PC-9 (cell line): Measurements from ENCODE around the gene SMIM43. TPM values are rescaled to one million over a fixed set of nuclear protein-coding genes. Genes with fewer than 3 reads are reported as not detected.

Experiments used
- BruUV-seq: library from RNA; stranded (reverse); fragments of 400-500 nt; replicated peaks from 2 replicates; lab custom pipeline; 2021; lab: Mats Ljungman, UMichigan
- CTCF ChIA-PET: fragments of 300-600 bp; sonication (Branson Sonifier 250); formaldehyde crosslinking; loops from one replicate; lab custom pipeline; 2022; ENCODE audit warnings: antibody characterized with exemption; lab: Charles Lee
- POLR2A ChIA-PET: fragments of 300-600 bp; sonication (Branson Sonifier 250); formaldehyde crosslinking; loops from one replicate; lab custom pipeline; 2022; ENCODE audit warnings: antibody characterized with exemption; ENCODE audit not compliant: unreplicated experiment; lab: Charles Lee
- DNase-seq, 2 experiments: peaks; one replicate each; pipeline versions ENCODE4 v3.0.0 to v3.0.0-alpha.2; 2015 to 2022; ENCODE audit warnings: mixed read lengths in 1 of 2
- H2AFZ ChIP-seq: fragments of 200-600 bp; sonication (generic); 2 replicates; pipeline ENCODE4 v1.8.1; 2017; ENCODE audit warnings: antibody characterized with exemption
- H3F3A ChIP-seq: fragments of 200-600 bp; sonication (generic); 2 replicates; pipeline ENCODE4 v1.8.1; 2017; ENCODE audit warnings: antibody characterized with exemption, mild to moderate bottlenecking, low read depth; ENCODE audit not compliant: insufficient read depth
- H3K27ac ChIP-seq: fragments of 200-600 bp; sonication (generic); 2 replicates; pipeline ENCODE4 v1.6.1; 2016; ENCODE audit warnings: mixed run types
- H3K27me3 ChIP-seq: fragments of 200-600 bp; sonication (generic); 2 replicates; pipeline ENCODE4 v1.6.1; 2016; ENCODE audit warnings: low read depth, mixed run types; ENCODE audit not compliant: insufficient read depth
- H3K36me3 ChIP-seq: fragments of 200-600 bp; sonication (generic); 2 replicates; pipeline ENCODE4 v1.6.1; 2016; ENCODE audit warnings: low read depth, mixed run types
- H3K4me1 ChIP-seq: fragments of 200-600 bp; sonication (generic); replicated peaks from 2 replicates; pipeline ENCODE4 v1.6.1; 2016; ENCODE audit warnings: mixed run types; ENCODE audit not compliant: insufficient read depth
- H3K4me2 ChIP-seq: fragments of 200-600 bp; sonication (generic); 2 replicates; pipeline ENCODE4 v1.6.1; 2017; ENCODE audit warnings: mixed run types
- H3K4me3 ChIP-seq: fragments of 200-600 bp; sonication (generic); 2 replicates; pipeline ENCODE4 v1.6.1; 2016; ENCODE audit warnings: mixed run types
- H3K79me2 ChIP-seq: fragments of 200-600 bp; sonication (generic); 2 replicates; pipeline ENCODE4 v1.6.1; 2017; ENCODE audit warnings: low read depth, mixed run types
- H3K9me2 ChIP-seq: fragments of 200-600 bp; sonication (generic); 2 replicates; pipeline ENCODE4 v1.8.1; 2017; ENCODE audit warnings: mild to moderate bottlenecking; ENCODE audit not compliant: insufficient read depth
- H3K9me3 ChIP-seq: fragments of 200-600 bp; sonication (generic); 2 replicates; pipeline ENCODE4 v1.8.1; 2016; ENCODE audit warnings: low read depth; ENCODE audit not compliant: insufficient read depth
- H4K20me1 ChIP-seq: fragments of 200-600 bp; sonication (generic); 2 replicates; pipeline ENCODE4 v1.8.1; 2017; ENCODE audit not compliant: insufficient read depth
- EZH2 ChIP-seq: fragments of 200-600 bp; sonication (generic); IDR thresholded peaks from 2 replicates; pipeline ENCODE4 v1.8.0; 2017; ENCODE audit warnings: antibody characterized with exemption, low read depth
- intact Hi-C: fragments of 100-400 bp; cut with micrococcal nuclease; formaldehyde crosslinking; loops from one replicate; pipeline ENCODE4 v1.10.0; 2022; ENCODE audit not compliant: unreplicated experiment
- total RNA-seq: library from RNA; stranded (reverse); gene quantifications from 2 replicates; pipeline ENCODE4 v1.2.3, GENCODE V29; 2021
- TF ChIP-seq, protein P1 (sequence below): fragments of 200-600 bp; sonication (generic); conservative IDR thresholded peaks from 2 replicates; pipeline ENCODE4 v1.6.1; 2017; ENCODE audit warnings: mixed run types, antibody characterized with exemption, mild to moderate bottlenecking, moderate library complexity

SMIM43 gene
- total RNA-seq, 1 experiment from 2014 or later = not detected

DNA sequence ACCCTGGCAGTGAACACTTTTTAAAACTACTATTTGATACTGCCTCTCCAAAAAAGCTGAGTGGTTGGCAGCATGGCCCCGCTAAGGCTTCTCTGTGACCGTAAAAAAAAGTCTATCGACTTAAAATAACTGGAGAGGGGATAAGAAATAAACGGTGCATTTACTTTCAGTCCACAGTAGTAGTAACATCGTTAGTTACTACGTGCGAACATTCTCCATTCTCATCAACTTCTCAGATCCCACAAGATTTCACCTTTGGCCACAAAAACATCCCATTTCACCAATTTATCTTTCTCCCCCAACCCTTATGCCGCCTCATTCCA is 35.6 kb upstream of the SMIM43 start:
- H3K9me3 ChIP-seq = no peaks in the 10 kb centered on the region
- TF ChIP-seq, protein P1, sequence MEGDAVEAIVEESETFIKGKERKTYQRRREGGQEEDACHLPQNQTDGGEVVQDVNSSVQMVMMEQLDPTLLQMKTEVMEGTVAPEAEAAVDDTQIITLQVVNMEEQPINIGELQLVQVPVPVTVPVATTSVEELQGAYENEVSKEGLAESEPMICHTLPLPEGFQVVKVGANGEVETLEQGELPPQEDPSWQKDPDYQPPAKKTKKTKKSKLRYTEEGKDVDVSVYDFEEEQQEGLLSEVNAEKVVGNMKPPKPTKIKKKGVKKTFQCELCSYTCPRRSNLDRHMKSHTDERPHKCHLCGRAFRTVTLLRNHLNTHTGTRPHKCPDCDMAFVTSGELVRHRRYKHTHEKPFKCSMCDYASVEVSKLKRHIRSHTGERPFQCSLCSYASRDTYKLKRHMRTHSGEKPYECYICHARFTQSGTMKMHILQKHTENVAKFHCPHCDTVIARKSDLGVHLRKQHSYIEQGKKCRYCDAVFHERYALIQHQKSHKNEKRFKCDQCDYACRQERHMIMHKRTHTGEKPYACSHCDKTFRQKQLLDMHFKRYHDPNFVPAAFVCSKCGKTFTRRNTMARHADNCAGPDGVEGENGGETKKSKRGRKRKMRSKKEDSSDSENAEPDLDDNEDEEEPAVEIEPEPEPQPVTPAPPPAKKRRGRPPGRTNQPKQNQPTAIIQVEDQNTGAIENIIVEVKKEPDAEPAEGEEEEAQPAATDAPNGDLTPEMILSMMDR = no peak
- no peak for TF ChIP-seq EZH2
- DNase-seq = no peak
- H3K9me2 ChIP-seq = no peaks in the 10 kb centered on the region
- POLR2A ChIA-PET = no interaction called here
- H3F3A ChIP-seq = no peaks in the 10 kb centered on the region
- H3K27me3 ChIP-seq = no peaks in the 10 kb centered on the region
- CTCF ChIA-PET = no interaction called here
- intact Hi-C loops = loop anchor here (5.0 kb wide), 1 partner anchor 103 kb away; the partner anchor contains the start of gene ANXA5
- H4K20me1 ChIP-seq = no peaks in the 10 kb centered on the region
- peak overlapping the region; percentile 99 for H2AFZ ChIP-seq
- H3K79me2 ChIP-seq = peaks cover 19% of the 10 kb centered on the region
- peaks cover 18% of the 10 kb centered on the region for H3K4me1 ChIP-seq
- peak overlapping the region; percentile 62 for H3K27ac ChIP-seq
- peak overlapping the region; percentile 87 for H3K4me3 ChIP-seq
- H3K36me3 ChIP-seq = peaks cover 14% of the 10 kb centered on the region; the same call in 1 of the 2 replicates
- H3K4me2 ChIP-seq = peak overlapping the region; percentile 89
- BruUV-seq = TSS peak; percentile 100

DNA sequence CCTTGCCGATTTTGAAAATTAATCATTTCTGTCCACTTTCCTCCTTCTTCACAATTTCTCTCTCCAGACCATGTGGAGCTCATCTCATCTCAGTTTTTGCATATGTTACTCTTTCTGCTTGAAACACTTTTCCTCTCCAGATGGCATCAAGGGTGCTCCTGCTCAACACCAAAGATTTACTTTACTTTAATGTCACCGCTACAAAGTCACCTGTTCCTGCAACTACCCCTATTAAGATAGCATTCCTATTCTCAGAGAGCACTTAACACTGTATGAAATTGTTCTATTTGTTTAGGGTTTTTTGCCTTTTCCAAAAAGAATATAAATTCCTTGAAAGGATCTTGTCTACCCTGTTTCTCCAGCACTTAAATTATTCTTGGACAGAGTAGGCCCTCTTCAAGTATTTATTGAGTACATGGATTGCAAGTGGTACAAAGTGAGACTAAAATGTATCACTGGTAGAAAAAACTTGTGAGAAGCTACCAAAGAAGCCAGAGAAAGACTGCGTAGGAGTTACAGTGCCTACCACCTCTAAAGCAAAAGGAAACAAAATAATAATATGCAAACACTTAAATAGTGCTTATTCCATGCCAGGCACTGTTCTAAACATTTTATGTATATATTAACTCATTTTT is 35.0 kb upstream of the SMIM43 start:
- intact Hi-C loops = loop anchor here (5.0 kb wide), 1 partner anchor 103 kb away; the partner anchor contains the start of gene ANXA5
- no peaks in the 10 kb centered on the region for H3F3A ChIP-seq
- ChIA-PET POLR2A (interaction anchor here (0.7 kb wide), 1 partner anchor 662 kb away, joined by 3 read pairs; no protein-coding TSS in a partner anchor), CTCF (no interaction called here)
- H3K9me2 ChIP-seq = no peaks in the 10 kb centered on the region
- H3K4me2 ChIP-seq = peak overlapping the region; percentile 89
- H3K79me2 ChIP-seq = peaks cover 19% of the 10 kb centered on the region
- DNase-seq = no peak
- no TSS peak for BruUV-seq
- peaks cover 18% of the 10 kb centered on the region for H3K4me1 ChIP-seq
- peak overlapping the region; percentile 99 for H2AFZ ChIP-seq
- no peaks in the 10 kb centered on the region for H3K27me3 ChIP-seq
- TF ChIP-seq, protein P1 = no peak
- no peak for TF ChIP-seq EZH2
- H3K9me3 ChIP-seq = no peaks in the 10 kb centered on the region
- peaks cover 14% of the 10 kb centered on the region; the same call in 1 of the 2 replicates for H3K36me3 ChIP-seq
- no peaks in the 10 kb centered on the region for H4K20me1 ChIP-seq
- H3K4me3 ChIP-seq = peak overlapping the region; percentile 87; the same call in 1 of the 2 replicates
- H3K27ac ChIP-seq = no peak overlapping the region

DNA sequence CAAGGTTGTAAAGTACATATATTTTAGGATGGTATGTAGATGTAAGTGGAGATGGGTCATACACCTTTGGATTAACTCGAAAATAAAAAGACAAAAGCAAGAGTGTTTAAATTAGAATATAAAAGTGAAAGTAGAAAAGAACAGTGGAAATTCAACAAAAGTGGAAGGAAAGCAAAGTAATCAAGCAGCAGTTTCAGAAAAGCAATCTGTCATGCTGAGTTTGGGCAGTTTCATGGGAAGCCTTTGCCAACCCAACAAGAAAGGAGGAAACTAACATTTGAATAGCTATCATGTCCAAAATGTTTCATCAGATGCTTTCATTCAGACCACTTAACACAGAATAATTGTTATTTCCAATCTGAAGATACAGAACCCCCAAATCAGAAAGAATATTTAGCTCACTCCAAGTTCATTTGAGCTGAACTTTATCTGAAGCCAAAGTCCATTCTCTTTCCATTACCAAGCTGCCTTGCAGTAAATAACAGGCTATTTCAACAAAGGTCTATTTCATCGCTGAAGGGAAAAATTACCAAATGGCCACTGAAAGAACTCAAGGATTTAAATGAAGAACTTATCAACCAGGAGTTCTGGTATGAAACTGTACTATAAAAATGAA is 34.4 kb upstream of the SMIM43 start:
- Histone ChIP-seq H3K4me2 (0 out of 2 replicates have a peak overlapping the region, but pooled peaks have one; percentile 16), H3K79me2 (peaks cover 19% of the 10 kb centered on the region), H3K27me3 (no peaks in the 10 kb centered on the region), H2AFZ (peak overlapping the region; percentile 99; the same call in 1 of the 2 replicates), H3K9me3 (no peaks in the 10 kb centered on the region), H3K36me3 (peaks cover 8% of the 10 kb centered on the region; the same call in 1 of the 2 replicates), H4K20me1 (no peaks in the 10 kb centered on the region), H3F3A (no peaks in the 10 kb centered on the region), H3K4me3 (no peak overlapping the region), H3K27ac (no peak overlapping the region), H3K9me2 (no peaks in the 10 kb centered on the region), H3K4me1 (peaks cover 18% of the 10 kb centered on the region)
- POLR2A ChIA-PET = interaction anchor here (0.7 kb wide), 1 partner anchor 662 kb away, joined by 3 read pairs; no protein-coding TSS in a partner anchor
- TF ChIP-seq, protein P1 = no peak
- no peak for TF ChIP-seq EZH2
- BruUV-seq = no TSS peak
- intact Hi-C loops = no loop called here
- no peak for DNase-seq
- CTCF ChIA-PET = no interaction called here
